GM11168 (cell line): ENCODE data around the gene OBSCN.
"Not testable (repeated sequence)": the region's sequence is repeated elsewhere in the genome, so short reads cannot be mapped to it uniquely, and the experiment has no call there.

ENCODE experiments used
- in situ Hi-C: fragments of 300-500 bp; cut with MboI; formaldehyde crosslinking; loops from one replicate; pipeline ENCODE4 v1.12.0; 2022; ENCODE audit warnings: low sequenced_read_pairs; ENCODE audit not compliant: unreplicated experiment

OBSCN gene

GRCh38 chr1:228212415-228212965, 4.6 kb downstream of the OBSCN start:
- in situ Hi-C loops: no loop called here

GRCh38 chr1:228212966-228213844, 5.4 kb downstream of the OBSCN start:
- in situ Hi-C loops: no loop called here

GRCh38 chr1:228213917-228214808, 6.3 kb downstream of the OBSCN start:
- in situ Hi-C loops: no loop called here

GRCh38 chr1:228214921-228215662, 7.2 kb downstream of the OBSCN start:
- in situ Hi-C loops: no loop called here

- in situ Hi-C loops: no loop called here
Measured at GRCh38 chr1:228215663-228216116, 7.8 kb downstream of the OBSCN start.

- in situ Hi-C loops: no loop called here
Measured at GRCh38 chr1:228216371-228217320, 8.8 kb downstream of the OBSCN start.

- in situ Hi-C loops: no loop called here
Measured at GRCh38 chr1:228217551-228218344, 9.9 kb downstream of the OBSCN start.

- in situ Hi-C loops: no loop called here
Measured at GRCh38 chr1:228218513-228219244, 10.8 kb downstream of the OBSCN start.

- in situ Hi-C loops: no loop called here
Measured at GRCh38 chr1:228219245-228219961, 11.6 kb downstream of the OBSCN start.

GRCh38 chr1:228219962-228220780, 12.3 kb downstream of the OBSCN start:
- in situ Hi-C loops: no loop called here

GRCh38 chr1:228221097-228221496, 13.3 kb downstream of the OBSCN start:
- in situ Hi-C loops: not testable (repeated sequence)

GRCh38 chr1:228222548-228222947, 14.7 kb downstream of the OBSCN start:
- in situ Hi-C loops: no loop called here

- in situ Hi-C loops: no loop called here
Measured at GRCh38 chr1:228224198-228225164, 16.6 kb downstream of the OBSCN start.

- in situ Hi-C loops: no loop called here
Measured at GRCh38 chr1:228225165-228225710, 17.4 kb downstream of the OBSCN start.

- in situ Hi-C loops: no loop called here
Measured at GRCh38 chr1:228225740-228226139, 17.9 kb downstream of the OBSCN start.
